Activated B cell treated with CpG ODN at 0.5 μM for 24 hours (primary cell): ENCODE measurements around the gene CCDC7. TPM values are rescaled to one million over a fixed set of nuclear protein-coding genes. Genes with fewer than 3 reads are reported as not detected.
"Not testable (repeated sequence)": the region's sequence is repeated elsewhere in the genome, so short reads cannot be mapped to it uniquely, and the experiment has no call there.

Experiments used
- ATAC-seq: fragments of 200-7000 bp; cut with Tn5 transposase; one replicate; pipeline ENCODE4 v1.10.0; 2021; ENCODE audit warnings: low read depth, mild to moderate bottlenecking, moderate library complexity
- CTCF ChIA-PET: fragments of 350-600 bp; sonication (Branson Sonifier 250); formaldehyde crosslinking; loops from one replicate; lab custom pipeline; 2021; ENCODE audit warnings: antibody characterized with exemption; lab: Charles Lee
- POLR2A ChIA-PET: fragments of 350-600 bp; sonication (Branson Sonifier 250); formaldehyde crosslinking; loops from one replicate; lab custom pipeline; 2021; ENCODE audit warnings: antibody characterized with exemption; lab: Charles Lee
- DNase-seq: peaks from one replicate; pipeline ENCODE4 v3.0.0; 2022
- H3K27ac Mint-ChIP-seq: one replicate; pipeline ENCODE4 v1.8.0; 2020; ENCODE audit warnings: mixed read lengths
- H3K27me3 Mint-ChIP-seq: one replicate; pipeline ENCODE4 v1.8.0; 2021; ENCODE audit warnings: mixed read lengths
- H3K36me3 Mint-ChIP-seq: one replicate; pipeline ENCODE4 v1.8.0; 2021; ENCODE audit warnings: low read depth, mixed read lengths
- H3K4me1 Mint-ChIP-seq: one replicate; pipeline ENCODE4 v1.8.0; 2021; ENCODE audit warnings: mixed read lengths
- H3K4me3 Mint-ChIP-seq: one replicate; pipeline ENCODE4 v1.8.0; 2020; ENCODE audit warnings: mild to moderate bottlenecking, mixed read lengths
- H3K9me3 Mint-ChIP-seq: one replicate; pipeline ENCODE4 v1.8.0; 2020; ENCODE audit warnings: mixed read lengths
- intact Hi-C: fragments of 100-400 bp; cut with micrococcal nuclease; formaldehyde crosslinking; loops from one replicate; pipeline ENCODE4 v1.15.1; 2024
- total RNA-seq: library from RNA; stranded (reverse); gene quantifications from 2 replicates; pipeline ENCODE4 v1.2.3, GENCODE V29; 2022
- TF ChIP-seq, protein P1 (sequence below): fragments of 200-600 bp; IDR thresholded peaks from one replicate; pipeline ENCODE4 v1.8.0; 2022; ENCODE audit warnings: antibody characterized with exemption, mild to moderate bottlenecking

Gene CCDC7
- total RNA-seq, 1 donor from 2014 or later = 20.0 TPM

DNA sequence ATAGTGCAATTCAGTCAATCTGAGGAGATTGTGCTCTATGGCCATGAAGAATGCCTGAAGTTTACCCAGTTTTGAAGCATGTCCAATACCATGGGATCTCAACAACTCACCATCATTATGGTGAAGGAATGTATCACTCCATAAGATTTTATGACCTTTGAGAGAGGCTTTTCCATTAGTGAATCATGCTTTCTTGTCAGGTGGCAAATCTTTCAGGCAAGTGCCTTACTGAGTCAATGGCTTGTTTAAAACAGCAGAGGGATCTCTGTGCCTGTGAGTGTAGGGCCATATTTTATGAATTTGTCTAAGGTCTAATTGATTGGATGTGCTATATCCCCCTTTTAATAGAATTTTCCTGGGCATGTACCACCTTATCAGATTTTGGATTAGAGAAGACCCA lies 131.5 kb downstream of the CCDC7 start:
- Mint-ChIP-seq H3K9me3 (no peaks in the 10 kb centered on the region), H3K4me1 (no peaks in the 10 kb centered on the region), H3K4me3 (no peak overlapping the region), H3K36me3 (no peaks in the 10 kb centered on the region), H3K27ac (no peak overlapping the region), H3K27me3 (no peaks in the 10 kb centered on the region)
- intact Hi-C loops = no loop called here
- ATAC-seq (no peak), DNase-seq (no peak)
- CTCF ChIA-PET = no interaction called here
- POLR2A ChIA-PET = no interaction called here
- TF ChIP-seq, protein P1, sequence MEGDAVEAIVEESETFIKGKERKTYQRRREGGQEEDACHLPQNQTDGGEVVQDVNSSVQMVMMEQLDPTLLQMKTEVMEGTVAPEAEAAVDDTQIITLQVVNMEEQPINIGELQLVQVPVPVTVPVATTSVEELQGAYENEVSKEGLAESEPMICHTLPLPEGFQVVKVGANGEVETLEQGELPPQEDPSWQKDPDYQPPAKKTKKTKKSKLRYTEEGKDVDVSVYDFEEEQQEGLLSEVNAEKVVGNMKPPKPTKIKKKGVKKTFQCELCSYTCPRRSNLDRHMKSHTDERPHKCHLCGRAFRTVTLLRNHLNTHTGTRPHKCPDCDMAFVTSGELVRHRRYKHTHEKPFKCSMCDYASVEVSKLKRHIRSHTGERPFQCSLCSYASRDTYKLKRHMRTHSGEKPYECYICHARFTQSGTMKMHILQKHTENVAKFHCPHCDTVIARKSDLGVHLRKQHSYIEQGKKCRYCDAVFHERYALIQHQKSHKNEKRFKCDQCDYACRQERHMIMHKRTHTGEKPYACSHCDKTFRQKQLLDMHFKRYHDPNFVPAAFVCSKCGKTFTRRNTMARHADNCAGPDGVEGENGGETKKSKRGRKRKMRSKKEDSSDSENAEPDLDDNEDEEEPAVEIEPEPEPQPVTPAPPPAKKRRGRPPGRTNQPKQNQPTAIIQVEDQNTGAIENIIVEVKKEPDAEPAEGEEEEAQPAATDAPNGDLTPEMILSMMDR = no peak

DNA sequence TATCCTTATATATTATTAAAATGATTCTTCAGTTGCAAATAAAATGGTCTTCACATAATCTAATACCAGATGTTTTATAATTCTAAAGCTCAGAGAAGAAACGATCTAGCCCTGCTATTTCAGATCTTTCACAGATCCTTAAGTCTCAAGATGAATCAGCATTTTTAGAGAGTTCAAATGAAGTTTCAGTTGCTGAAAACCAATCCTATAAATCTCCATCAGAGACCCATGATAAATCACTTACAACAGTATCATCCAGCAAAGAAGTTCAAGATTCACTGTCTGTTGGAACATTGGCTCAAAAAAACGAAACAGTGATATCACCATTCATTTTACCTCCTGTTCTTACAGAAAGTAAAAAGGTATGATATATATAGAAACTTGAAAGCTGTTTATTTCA lies 137.0 kb downstream of the CCDC7 start:
- CTCF ChIA-PET = no interaction called here
- intact Hi-C loops = no loop called here
- H3K36me3 Mint-ChIP-seq = peaks cover 12% of the 10 kb centered on the region
- H3K4me3 Mint-ChIP-seq = no peak overlapping the region
- DNase-seq (no peak), ATAC-seq (no peak)
- no peaks in the 10 kb centered on the region for H3K9me3 Mint-ChIP-seq
- TF ChIP-seq, protein P1 = no peak
- H3K27me3 Mint-ChIP-seq = no peaks in the 10 kb centered on the region
- H3K27ac Mint-ChIP-seq = no peak overlapping the region
- H3K4me1 Mint-ChIP-seq = no peaks in the 10 kb centered on the region
- POLR2A ChIA-PET = no interaction called here

DNA sequence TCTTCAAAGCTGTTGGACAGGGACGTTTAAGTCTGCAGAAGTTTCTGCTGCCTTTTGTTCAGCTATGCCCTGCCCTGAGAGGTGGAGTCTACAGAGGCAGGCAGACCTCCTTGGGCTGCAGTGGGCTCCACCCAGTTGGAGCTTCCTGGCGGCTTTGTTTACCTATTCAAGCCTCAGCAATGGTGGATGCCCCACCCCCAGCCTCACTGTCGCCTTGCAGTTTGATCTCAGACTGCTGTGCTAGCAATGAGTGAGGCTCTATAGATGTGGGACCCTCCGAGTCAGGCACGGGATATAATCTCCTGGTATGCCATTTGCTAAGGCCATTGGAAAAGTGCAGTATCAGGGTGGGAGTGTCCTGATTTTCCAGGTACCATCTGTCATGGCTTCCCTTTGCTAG lies 152.1 kb downstream of the CCDC7 start:
- POLR2A ChIA-PET, H3K27ac Mint-ChIP-seq, H3K27me3 Mint-ChIP-seq, H3K4me3 Mint-ChIP-seq, H3K4me1 Mint-ChIP-seq, CTCF ChIA-PET, ATAC-seq, DNase-seq, intact Hi-C loops: not testable (repeated sequence)
- Mint-ChIP-seq H3K9me3 (peaks cover 32% of the 10 kb centered on the region), H3K36me3 (peaks cover 60% of the 10 kb centered on the region)

DNA sequence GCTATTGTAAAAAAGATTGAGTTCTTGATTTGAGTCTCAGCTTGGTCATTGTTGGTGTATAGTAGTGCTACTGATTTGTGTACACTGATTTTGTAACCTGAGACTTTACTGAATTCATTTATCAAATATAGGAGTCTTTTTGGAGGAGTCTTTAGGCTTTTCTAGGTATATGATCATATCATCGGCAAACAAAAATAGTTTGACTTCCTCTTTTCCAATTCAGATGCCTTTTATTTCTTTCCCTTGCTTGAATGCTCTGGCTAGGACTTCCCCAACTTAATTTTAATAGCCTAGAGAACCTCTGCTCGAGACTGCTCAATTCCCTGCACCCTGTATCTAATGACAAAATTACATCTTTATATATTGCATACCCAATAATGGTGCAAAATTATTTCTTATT lies 154.4 kb downstream of the CCDC7 start:
- no peak for ATAC-seq
- Mint-ChIP-seq H3K9me3 (peaks cover 31% of the 10 kb centered on the region), H3K4me1 (no peaks in the 10 kb centered on the region), H3K4me3 (no peak overlapping the region), H3K27ac (no peak overlapping the region), H3K27me3 (no peaks in the 10 kb centered on the region), H3K36me3 (peaks cover 57% of the 10 kb centered on the region)
- no peak for DNase-seq
- ChIA-PET POLR2A (no interaction called here), CTCF (no interaction called here)
- intact Hi-C loops = no loop called here
- TF ChIP-seq, protein P1 = no peak

DNA sequence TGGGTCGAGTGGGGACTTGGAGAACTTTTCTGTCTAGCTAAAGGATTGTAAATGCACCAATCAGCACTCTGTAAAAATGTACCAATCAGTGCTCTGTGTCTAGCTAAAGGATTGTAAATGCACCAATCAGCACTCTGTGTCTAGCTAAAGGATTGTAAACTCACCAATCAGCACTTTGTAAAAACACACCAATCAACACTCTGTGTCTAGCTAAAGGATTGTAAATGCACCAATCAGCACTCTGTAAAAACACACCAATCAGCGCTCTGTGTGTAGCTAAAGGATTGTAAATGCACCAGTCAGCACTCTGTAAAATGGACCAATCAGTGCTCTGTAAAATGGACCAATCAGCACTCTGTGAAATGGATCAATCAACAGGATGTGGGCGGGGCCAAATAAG lies 155.6 kb downstream of the CCDC7 start:
- H3K36me3 Mint-ChIP-seq = peaks cover 47% of the 10 kb centered on the region
- ATAC-seq, H3K4me3 Mint-ChIP-seq, H3K27ac Mint-ChIP-seq, H3K4me1 Mint-ChIP-seq, POLR2A ChIA-PET, H3K27me3 Mint-ChIP-seq, CTCF ChIA-PET, intact Hi-C loops, DNase-seq: not testable (repeated sequence)
- H3K9me3 Mint-ChIP-seq = peaks cover 27% of the 10 kb centered on the region

DNA sequence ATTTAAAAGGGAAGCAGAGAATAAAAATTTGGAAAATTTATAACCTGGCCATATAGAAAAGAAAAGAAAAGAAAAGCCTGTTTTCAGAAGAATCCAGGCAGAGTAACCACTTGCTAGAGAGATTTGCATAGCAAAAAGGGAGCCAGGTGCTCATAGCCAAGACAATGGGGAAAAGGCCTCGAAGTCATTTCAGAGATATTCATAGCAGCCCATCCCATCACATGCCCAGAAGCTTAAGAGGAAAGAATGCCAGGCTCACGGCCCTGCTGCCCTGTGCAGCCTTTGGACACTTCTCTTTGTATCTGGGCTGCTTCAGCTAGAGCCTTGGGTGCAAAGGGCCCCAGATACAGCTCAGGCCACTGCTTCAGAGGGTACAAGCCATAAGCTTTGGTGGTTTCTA lies 159.8 kb downstream of the CCDC7 start:
- Mint-ChIP-seq H3K9me3 (peaks cover 11% of the 10 kb centered on the region), H3K4me1 (no peaks in the 10 kb centered on the region), H3K4me3 (no peak overlapping the region), H3K27me3 (no peaks in the 10 kb centered on the region), H3K36me3 (peaks cover 24% of the 10 kb centered on the region), H3K27ac (no peak overlapping the region)
- ATAC-seq (no peak), DNase-seq (no peak)
- CTCF ChIA-PET = no interaction called here
- POLR2A ChIA-PET = no interaction called here
- intact Hi-C loops = no loop called here
- TF ChIP-seq, protein P1 = no peak

DNA sequence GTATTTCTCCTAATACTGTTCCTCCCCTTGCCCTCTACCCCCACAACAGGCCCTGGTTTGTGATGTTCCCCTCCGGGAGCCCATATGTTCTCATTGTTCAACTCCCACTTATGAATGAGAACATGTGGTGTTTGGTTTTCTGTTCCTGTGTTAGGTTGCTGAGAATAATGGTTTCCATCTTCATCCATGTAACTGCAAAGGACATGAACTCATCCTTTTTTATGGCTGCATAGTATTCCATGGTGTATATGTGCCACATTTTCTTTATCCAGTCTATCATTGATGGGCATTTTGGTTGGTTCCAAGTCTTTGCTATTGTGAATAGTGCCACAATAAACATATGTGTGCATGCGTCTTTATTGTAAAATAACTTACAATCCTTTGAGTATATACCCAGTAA lies 164.6 kb downstream of the CCDC7 start:
- ATAC-seq, H3K4me3 Mint-ChIP-seq, DNase-seq, H3K4me1 Mint-ChIP-seq, CTCF ChIA-PET, POLR2A ChIA-PET, intact Hi-C loops, H3K27ac Mint-ChIP-seq, H3K27me3 Mint-ChIP-seq: not testable (repeated sequence)
- Mint-ChIP-seq H3K9me3 (peaks cover 29% of the 10 kb centered on the region), H3K36me3 (peaks cover 34% of the 10 kb centered on the region)
